Large intestine (tissue), 3 donors: ENCODE measurements around the gene IRX5. TPM values are rescaled to one million over a fixed set of nuclear protein-coding genes. Genes with fewer than 3 reads are reported as not detected.

Source experiments
- DNase-seq, 2 donors: peaks; one replicate each; pipeline versions ENCODE4 v3.0.0 to v3.0.0-alpha.2; 2013
- H3K27ac ChIP-seq: one replicate; pipeline ENCODE4 v1.5.1; 2013; ENCODE audit warnings: low read length
- H3K27me3 ChIP-seq: 2 replicates; pipeline ENCODE4 v1.6.1; 2013; ENCODE audit warnings: low read length; ENCODE audit not compliant: control insufficient read depth, insufficient read depth
- H3K36me3 ChIP-seq: 2 replicates; pipeline ENCODE4 v1.6.1; 2013; ENCODE audit warnings: low read length; ENCODE audit not compliant: control insufficient read depth, insufficient read depth
- H3K4me1 ChIP-seq: one replicate; pipeline ENCODE4 v1.6.1; 2013; ENCODE audit warnings: low read length; ENCODE audit not compliant: control insufficient read depth, insufficient read depth
- H3K4me3 ChIP-seq: one replicate; pipeline ENCODE4 v1.5.1; 2013; ENCODE audit warnings: low read length
- H3K9me3 ChIP-seq: one replicate; pipeline ENCODE4 v1.6.1; 2013; ENCODE audit warnings: mild to moderate bottlenecking, low read depth, low read length, moderate library complexity; ENCODE audit not compliant: control insufficient read depth
- WGBS: methylation state at CpG from one replicate; pipeline ENCODE4 v1.1.5; 2013; ENCODE audit warnings: low lambda C conversion rate; ENCODE audit not compliant: insufficient coverage; 5-methylcytosine and 5-hydroxymethylcytosine counted together
- polyA plus RNA-seq: library from polyadenylated mRNA; unstranded; fragments of 120-200 nt; gene quantifications from one replicate; pipeline ENCODE4 v1.2.1, GENCODE V29; 2013

The IRX5 gene
- polyA plus RNA-seq, 1 donor: 0.10 TPM

DNA sequence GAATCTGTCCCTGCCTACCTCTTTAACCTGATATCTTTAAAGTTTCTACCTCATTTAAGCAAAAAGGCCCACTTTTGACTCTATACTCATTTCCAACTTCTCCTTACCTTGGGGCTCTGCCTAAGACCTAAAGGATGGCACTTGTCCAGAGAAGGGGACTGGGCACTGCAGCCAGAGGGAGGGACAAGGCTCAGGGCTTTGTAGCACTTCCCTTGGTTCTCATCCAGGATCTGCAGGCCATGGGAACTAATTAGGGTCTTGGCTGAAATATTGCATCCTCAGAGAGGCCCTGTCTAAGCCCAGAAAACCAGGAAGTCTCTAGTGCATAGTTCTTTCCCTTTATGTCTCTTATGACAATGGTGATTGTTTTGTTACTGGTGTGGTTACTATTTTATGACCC is 37.3 kb downstream of the IRX5 start:
- H3K4me3 ChIP-seq: no peak overlapping the region
- no peaks in the 10 kb centered on the region for H3K9me3 ChIP-seq
- no peaks in the 10 kb centered on the region for H3K27me3 ChIP-seq
- DNase-seq: no peak
- H3K36me3 ChIP-seq: no peaks in the 10 kb centered on the region
- H3K27ac ChIP-seq: no peak overlapping the region
- no peaks in the 10 kb centered on the region for H3K4me1 ChIP-seq

DNA sequence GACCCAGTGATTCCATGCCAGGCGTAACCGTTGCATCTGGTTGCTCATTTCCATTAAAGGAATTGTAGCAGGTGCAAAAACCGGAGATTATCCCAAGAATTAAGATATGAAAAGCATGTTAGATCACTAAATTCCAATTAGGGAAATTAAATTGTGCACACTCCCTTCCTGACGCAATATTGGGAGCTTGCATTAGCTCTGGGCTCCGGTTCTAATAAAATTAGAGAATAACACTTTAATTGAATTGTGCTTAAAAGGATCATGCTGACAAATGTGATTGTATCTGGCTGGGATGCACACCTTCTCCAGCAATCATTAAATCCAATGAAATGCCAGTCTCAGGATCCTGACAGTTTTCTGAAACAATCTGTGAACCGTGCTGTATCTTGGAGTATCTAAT is 38.1 kb downstream of the IRX5 start:
- no peaks in the 10 kb centered on the region for H3K9me3 ChIP-seq

DNA sequence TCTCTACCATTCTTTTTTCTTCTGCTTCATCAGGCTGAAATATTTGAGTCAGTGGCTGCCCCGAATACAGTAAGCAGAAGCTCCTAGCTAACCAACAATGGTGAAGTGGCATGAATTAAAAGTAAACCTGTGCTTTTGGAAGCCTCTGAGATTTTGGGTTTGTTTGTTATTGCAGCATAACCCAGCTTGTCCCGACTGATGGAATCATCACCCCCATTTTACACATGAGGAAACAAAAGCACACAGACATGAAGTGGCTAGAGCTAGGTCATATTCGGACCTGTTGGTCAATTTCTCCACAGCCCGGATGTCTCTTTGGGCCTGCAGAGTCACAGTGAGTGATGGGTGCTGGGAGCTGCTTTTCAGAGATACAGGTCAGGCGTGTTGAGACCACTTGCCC is 39.4 kb downstream of the IRX5 start:
- Histone ChIP-seq H3K36me3 (no peaks in the 10 kb centered on the region), H3K27me3 (no peaks in the 10 kb centered on the region), H3K27ac (no peak overlapping the region), H3K4me3 (no peak overlapping the region), H3K9me3 (no peaks in the 10 kb centered on the region), H3K4me1 (no peaks in the 10 kb centered on the region)
- no CpG with 5 or more reads among the region's 5 CpGs for WGBS
- DNase-seq: no peak

More for the DNA sequence above, 38.1 kb downstream of the IRX5 start:
- DNase-seq: no peak
- H3K4me3 ChIP-seq: no peak overlapping the region
- no peaks in the 10 kb centered on the region for H3K27me3 ChIP-seq
- no peaks in the 10 kb centered on the region for H3K36me3 ChIP-seq
- no peak overlapping the region for H3K27ac ChIP-seq
- H3K4me1 ChIP-seq: no peaks in the 10 kb centered on the region
- no CpG with 5 or more reads among the region's 6 CpGs for WGBS

DNA sequence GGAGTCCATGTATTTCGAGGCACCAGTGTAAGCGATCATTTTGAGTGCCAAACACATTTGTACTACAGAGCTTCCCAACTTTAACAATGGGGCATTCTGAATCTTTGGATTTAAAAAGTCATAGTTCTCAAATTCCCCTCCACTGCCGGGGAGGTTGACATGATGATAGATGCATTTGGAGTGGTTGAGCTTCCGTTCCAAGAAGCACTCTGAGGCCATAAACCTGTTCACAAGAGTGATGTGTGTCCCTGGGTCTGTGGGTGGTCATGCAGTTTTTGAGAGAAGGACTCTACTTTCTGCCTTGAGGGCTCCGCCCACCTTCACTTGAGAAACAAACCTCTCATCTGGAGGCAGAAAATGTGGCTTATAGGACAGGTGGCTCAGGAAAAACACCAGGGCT is 43.7 kb downstream of the IRX5 start:
- Histone ChIP-seq H3K36me3 (no peaks in the 10 kb centered on the region), H3K4me3 (no peak overlapping the region), H3K9me3 (no peaks in the 10 kb centered on the region), H3K27ac (no peak overlapping the region), H3K4me1 (no peaks in the 10 kb centered on the region), H3K27me3 (peaks cover 3% of the 10 kb centered on the region)
- DNase-seq: no peak
- WGBS: no CpG with 5 or more reads among the region's 5 CpGs

DNA sequence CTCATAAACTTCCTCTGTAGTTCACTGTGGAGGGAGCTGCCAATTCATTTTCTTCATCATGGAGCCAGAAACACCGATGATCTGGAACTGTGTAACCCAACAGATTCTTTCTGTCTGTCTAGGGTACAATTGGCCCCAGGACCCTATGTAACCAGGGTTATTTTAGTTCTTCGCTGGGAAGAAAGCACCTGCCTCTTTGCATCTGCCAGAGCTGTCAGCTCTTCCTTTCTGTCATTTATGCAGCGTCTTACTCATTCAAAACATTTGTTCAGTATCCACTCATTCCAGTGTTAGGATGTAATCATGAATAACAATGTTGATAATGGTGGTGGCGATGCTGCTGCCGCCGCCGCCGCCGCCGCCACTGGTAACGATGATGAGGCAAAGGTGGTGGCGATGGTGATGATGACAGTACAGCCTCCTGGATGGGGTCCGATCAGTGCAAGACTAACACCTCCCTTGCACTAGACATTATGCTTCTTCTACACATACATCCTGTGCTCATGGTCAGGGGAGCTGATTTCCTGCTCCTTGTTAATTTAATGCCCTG is 46.1 kb downstream of the IRX5 start:
- H3K27me3 ChIP-seq: peaks cover 10% of the 10 kb centered on the region
- no peak overlapping the region for H3K4me3 ChIP-seq
- H3K9me3 ChIP-seq: no peaks in the 10 kb centered on the region
- no peaks in the 10 kb centered on the region for H3K36me3 ChIP-seq
- no peaks in the 10 kb centered on the region for H3K4me1 ChIP-seq
- DNase-seq: no peak
- no peak overlapping the region for H3K27ac ChIP-seq
- WGBS: no CpG with 5 or more reads among the region's 13 CpGs

DNA sequence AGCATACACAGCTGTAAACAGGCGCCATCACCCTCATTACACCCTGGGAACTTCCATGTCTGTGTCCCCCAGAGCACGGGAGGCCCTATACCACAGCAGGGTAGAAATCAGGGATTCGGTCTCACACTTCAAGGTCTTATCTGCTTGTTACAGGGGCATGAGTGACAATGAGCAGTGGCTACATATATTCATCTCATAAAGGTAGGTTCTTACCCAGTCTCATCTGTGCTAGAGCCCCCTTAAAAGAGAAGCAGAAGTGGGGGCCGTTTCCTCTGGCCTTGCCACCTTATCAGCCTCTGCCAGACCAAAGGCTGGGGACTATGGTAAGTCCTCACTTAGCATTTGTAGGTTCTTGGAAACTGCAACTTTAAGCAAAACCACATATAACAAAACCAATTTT is 46.5 kb downstream of the IRX5 start:
- no peak overlapping the region for H3K4me3 ChIP-seq
- no peaks in the 10 kb centered on the region for H3K9me3 ChIP-seq
- H3K36me3 ChIP-seq: no peaks in the 10 kb centered on the region
- WGBS: no CpG with 5 or more reads among the region's 4 CpGs
- no peaks in the 10 kb centered on the region for H3K4me1 ChIP-seq
- peaks cover 10% of the 10 kb centered on the region for H3K27me3 ChIP-seq
- DNase-seq: no peak
- H3K27ac ChIP-seq: no peak overlapping the region

DNA sequence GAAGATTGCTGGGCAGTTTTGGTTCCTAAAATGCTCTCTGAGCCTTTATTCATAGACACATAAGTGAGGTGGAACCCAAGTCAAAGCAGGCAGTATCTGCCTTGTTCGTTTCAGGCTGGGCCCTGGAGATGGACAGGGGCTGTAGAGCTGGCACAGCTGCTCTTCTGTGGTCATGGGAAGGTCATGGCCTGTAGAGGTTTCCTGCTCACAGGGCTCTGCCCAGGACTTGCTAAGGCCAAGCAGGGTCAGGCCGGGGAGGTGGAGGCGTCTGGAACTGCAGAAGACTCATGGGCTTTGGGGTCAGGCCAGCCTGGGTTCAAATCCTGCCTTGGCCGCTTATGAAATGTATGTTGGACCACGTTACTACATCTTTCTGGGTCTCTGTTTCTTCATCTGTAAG is 50.2 kb downstream of the IRX5 start:
- no peaks in the 10 kb centered on the region for H3K4me1 ChIP-seq
- no peak overlapping the region for H3K4me3 ChIP-seq
- H3K27ac ChIP-seq: no peak overlapping the region
- no peaks in the 10 kb centered on the region for H3K36me3 ChIP-seq
- peaks cover 10% of the 10 kb centered on the region for H3K27me3 ChIP-seq
- DNase-seq: no peak
- no CpG with 5 or more reads among the region's 5 CpGs for WGBS
- H3K9me3 ChIP-seq: no peaks in the 10 kb centered on the region
